GM19395 (cell line): ENCODE results near the gene WDCP.

Source experiments
- ATAC-seq: cut with Tn5 transposase; IDR thresholded peaks from one replicate; pipeline ENCODE4 v1.9.1; 2021; ENCODE audit warnings: mild to moderate bottlenecking, moderate library complexity; ENCODE audit not compliant: unreplicated experiment

WDCP gene

DNA sequence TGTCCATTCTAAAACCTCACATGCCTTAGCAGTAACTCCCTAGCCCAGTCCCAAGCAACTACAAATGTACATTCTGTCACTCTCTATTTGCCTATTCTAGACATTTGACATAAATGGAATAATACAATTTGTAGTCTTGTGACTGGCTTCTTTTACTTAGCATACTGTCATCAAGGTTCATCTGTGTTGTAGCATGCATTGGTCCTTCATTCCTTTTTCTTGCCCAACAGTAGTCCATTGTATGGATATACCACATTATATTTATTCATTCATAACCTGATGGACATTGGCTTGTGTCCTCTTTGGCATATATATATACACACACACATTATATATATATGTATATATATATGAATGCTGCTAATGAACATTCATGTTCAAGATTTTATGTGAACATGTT, 39.5 kb downstream of the WDCP start:
- no peak for ATAC-seq

DNA sequence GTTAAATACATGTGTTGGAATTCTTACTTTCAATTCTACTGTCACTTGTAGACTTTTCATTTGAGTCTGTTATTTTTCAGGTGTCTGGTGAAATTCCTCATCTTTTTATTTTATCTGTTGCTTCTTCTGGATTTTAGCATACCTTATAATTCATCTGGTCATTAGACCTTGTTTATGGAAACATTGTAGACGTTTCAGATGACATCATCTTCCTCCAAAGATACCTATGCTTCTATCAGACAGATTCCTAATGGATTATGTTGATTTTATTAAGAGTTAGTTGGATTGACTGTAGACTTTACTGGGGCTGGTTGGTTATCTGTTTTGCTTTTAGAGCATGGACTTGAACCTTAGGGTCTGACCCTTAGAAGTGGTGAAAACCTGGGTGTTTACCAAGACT, 52.6 kb downstream of the WDCP start:
- ATAC-seq, result no peak

DNA sequence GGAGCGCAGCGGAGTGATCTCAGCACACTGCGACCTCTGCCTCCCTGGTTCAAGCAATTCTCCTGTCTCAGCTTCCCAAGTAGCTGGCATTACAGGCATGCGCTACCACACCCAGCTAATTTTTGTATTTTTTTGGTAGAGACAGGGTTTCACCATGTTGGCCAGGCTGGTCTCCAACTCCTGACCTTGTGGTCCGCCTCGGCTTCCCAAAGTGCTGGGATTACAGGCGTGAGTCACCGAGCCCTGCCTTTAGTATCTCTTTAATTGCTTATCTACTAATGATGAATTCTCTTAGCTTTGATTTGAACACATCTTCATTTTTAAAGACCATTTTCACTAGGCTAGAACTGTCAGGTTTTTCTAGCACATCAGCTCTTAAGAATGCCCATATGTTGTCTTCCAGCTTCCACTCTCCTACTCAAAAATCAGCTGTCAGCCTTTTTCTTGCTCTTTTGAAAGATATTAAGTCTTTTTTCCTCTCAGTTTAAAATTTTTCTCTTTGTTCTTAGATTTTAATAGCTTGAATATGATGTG, 53.4 kb downstream of the WDCP start:
- ATAC-seq, result no peak

DNA sequence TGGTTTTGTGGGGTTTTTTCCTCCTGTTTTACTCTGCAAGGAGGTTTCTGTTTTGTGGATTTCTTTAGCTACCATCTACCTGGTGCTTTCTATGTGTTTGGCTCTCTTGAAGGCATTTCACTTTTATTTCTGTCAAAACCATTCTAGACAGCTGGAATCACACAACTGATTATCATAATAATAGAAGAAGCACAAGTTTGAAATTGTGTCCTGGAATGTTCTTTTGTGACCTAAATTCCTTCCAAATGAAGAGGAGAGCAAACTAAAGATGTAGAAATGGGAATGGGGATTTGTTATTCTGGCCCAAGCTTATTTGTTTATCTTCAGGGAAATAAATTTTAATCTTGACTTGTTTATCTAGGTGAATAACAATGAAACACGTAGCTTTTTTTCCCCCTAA, 54.3 kb downstream of the WDCP start:
- no peak for ATAC-seq

DNA sequence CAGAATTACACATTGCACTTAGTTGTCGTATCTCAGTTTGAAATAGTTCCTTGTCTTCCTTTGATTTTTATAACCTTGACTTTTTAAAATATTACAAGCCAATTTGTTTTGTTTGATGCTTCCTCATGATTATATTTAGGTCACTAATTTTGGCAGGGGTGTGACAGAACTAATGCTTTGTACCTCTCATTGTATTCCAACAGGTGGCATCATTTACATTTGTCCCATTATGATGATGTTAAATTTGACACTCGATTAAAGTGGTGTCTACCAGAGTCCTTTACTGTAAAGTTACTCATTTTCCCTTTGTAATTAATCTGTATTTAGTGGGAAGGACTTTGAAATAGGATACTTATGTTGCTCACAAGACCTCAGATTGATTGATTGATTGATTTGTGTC, 58.8 kb downstream of the WDCP start:
- no peak for ATAC-seq
